Ishikawa (cell line): ENCODE results near the gene ACADVL.

ENCODE experiments used
- CEBPB ChIP-seq: IDR thresholded peaks from 2 replicates; pipeline ENCODE4 v1.6.1; 2012
- CREB1 ChIP-seq: IDR thresholded peaks from 2 replicates; pipeline ENCODE4 v1.6.1; 2012; ENCODE audit warnings: low read depth
- EGR1 ChIP-seq: IDR thresholded peaks from 2 replicates; pipeline ENCODE4 v1.6.1; 2012
- EP300 ChIP-seq: IDR thresholded peaks from 2 replicates; pipeline ENCODE4 v1.6.1; 2012; ENCODE audit warnings: borderline replicate concordance
- FOXM1 ChIP-seq: IDR thresholded peaks from 2 replicates; pipeline ENCODE4 v1.6.1; 2012; ENCODE audit warnings: low read depth, borderline replicate concordance
- NFIC ChIP-seq: IDR thresholded peaks from 2 replicates; pipeline ENCODE4 v1.6.1; 2012
- RAD21 ChIP-seq: IDR thresholded peaks from 2 replicates; pipeline ENCODE4 v1.6.1; 2012; ENCODE audit warnings: low read depth
- TAF1 ChIP-seq: IDR thresholded peaks from 2 replicates; pipeline ENCODE4 v1.6.1; 2012; ENCODE audit warnings: low read depth, mild to moderate bottlenecking
- TCF12 ChIP-seq: IDR thresholded peaks from 2 replicates; pipeline ENCODE4 v1.6.1; 2012; ENCODE audit warnings: low read depth
- TEAD4 ChIP-seq: IDR thresholded peaks from 2 replicates; pipeline ENCODE4 v1.6.1; 2012
- USF1 ChIP-seq: IDR thresholded peaks from 2 replicates; pipeline ENCODE4 v1.6.1; 2012
- YY1 ChIP-seq: IDR thresholded peaks from 2 replicates; pipeline ENCODE4 v1.6.1; 2012; ENCODE audit warnings: low read depth
- ZBTB7A ChIP-seq: IDR thresholded peaks from 2 replicates; pipeline ENCODE4 v1.6.1; 2012; ENCODE audit warnings: low read depth
- TF ChIP-seq, protein P1 (sequence below): IDR thresholded peaks from 2 replicates; pipeline ENCODE4 v1.6.1; 2012
- TF ChIP-seq, protein P2 (sequence below): IDR thresholded peaks from 2 replicates; pipeline ENCODE4 v1.6.1; 2012; ENCODE audit warnings: low read depth, mild to moderate bottlenecking

The ACADVL gene

DNA sequence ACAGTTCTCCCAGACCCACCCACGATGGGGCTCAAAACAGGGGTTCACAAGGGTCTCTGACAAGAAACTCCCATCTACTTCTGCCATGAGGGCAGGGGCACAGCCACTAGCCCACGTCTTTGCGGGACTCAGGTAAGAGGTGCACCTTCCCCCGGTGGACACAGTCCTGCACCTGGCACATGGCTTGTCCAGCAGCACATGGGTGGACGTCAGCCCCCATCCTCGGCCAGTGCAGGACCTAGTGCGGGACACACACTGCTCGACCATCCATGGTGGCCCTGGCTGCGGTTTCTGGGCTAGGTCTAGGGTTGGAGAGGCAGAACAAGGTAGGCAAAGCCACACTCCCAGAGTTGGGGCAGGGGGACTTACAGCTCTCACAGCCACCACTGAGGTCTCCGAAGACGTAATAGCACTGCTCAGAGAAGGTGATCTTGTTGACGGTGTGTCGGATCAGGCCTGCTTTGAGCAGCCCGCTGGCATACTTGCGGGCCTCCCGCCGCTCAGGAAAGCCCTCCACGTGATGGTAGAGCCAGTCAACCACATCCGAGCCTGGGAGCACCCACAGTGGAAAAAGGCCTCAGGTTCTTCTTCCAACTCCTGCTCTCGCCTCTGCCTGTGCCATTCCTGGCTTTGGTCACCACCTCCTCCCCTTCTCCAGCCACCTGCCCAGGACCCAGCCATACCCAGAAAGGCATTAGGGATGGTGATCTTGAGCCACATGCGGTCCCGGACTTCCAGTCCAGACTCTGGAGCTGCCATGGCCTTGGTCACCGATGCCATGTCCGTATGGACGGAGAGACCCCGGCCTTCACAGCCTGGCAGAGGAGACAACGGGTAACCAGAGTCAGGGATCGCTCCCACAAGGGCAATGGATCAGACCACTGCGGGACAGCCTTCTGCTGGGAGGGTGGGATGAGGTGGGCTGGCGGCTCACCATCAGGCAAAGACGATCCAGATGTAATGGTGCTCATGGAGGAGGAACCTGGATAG is 7.3 kb downstream of the ACADVL start:
- TF ChIP-seq CREB1, result no peak
- TF ChIP-seq EP300, result no peak
- no peak for TF ChIP-seq ZBTB7A
- TF ChIP-seq RAD21, result no peak
- no peak for TF ChIP-seq USF1
- TF ChIP-seq FOXM1, result no peak
- TF ChIP-seq TAF1, result no peak
- no peak for TF ChIP-seq TEAD4
- no peak for TF ChIP-seq YY1
- TF ChIP-seq EGR1, result no peak
- TF ChIP-seq NFIC, result no peak
- TF ChIP-seq, protein P1, sequence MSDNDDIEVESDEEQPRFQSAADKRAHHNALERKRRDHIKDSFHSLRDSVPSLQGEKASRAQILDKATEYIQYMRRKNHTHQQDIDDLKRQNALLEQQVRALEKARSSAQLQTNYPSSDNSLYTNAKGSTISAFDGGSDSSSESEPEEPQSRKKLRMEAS, result no peak
- TF ChIP-seq TCF12, result no peak
- no peak for TF ChIP-seq CEBPB
- TF ChIP-seq, protein P2, sequence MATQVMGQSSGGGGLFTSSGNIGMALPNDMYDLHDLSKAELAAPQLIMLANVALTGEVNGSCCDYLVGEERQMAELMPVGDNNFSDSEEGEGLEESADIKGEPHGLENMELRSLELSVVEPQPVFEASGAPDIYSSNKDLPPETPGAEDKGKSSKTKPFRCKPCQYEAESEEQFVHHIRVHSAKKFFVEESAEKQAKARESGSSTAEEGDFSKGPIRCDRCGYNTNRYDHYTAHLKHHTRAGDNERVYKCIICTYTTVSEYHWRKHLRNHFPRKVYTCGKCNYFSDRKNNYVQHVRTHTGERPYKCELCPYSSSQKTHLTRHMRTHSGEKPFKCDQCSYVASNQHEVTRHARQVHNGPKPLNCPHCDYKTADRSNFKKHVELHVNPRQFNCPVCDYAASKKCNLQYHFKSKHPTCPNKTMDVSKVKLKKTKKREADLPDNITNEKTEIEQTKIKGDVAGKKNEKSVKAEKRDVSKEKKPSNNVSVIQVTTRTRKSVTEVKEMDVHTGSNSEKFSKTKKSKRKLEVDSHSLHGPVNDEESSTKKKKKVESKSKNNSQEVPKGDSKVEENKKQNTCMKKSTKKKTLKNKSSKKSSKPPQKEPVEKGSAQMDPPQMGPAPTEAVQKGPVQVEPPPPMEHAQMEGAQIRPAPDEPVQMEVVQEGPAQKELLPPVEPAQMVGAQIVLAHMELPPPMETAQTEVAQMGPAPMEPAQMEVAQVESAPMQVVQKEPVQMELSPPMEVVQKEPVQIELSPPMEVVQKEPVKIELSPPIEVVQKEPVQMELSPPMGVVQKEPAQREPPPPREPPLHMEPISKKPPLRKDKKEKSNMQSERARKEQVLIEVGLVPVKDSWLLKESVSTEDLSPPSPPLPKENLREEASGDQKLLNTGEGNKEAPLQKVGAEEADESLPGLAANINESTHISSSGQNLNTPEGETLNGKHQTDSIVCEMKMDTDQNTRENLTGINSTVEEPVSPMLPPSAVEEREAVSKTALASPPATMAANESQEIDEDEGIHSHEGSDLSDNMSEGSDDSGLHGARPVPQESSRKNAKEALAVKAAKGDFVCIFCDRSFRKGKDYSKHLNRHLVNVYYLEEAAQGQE, result no peak

GRCh38 chr17:7228920-7229319 is 9.2 kb downstream of the ACADVL start:
- TF ChIP-seq, protein P1, result no peak
- no peak for TF ChIP-seq YY1
- no peak for TF ChIP-seq EP300
- TF ChIP-seq TAF1, result no peak
- TF ChIP-seq NFIC, result no peak
- TF ChIP-seq, protein P2, result no peak
- TF ChIP-seq USF1, result no peak

GRCh38 chr17:7229504-7229903 is 9.8 kb downstream of the ACADVL start:
- TF ChIP-seq CEBPB (no peak), EP300 (no peak), USF1 (no peak), RAD21 (no peak), TCF12 (no peak), NFIC (no peak), FOXM1 (no peak), ZBTB7A (no peak), EGR1 (no peak), CREB1 (no peak)
- TF ChIP-seq, protein P1, result no peak

GRCh38 chr17:7232114-7232513 is 12.4 kb downstream of the ACADVL start:
- TF ChIP-seq TEAD4, result no peak
- no peak for TF ChIP-seq TCF12
- TF ChIP-seq ZBTB7A, result no peak
- no peak for TF ChIP-seq TAF1
- TF ChIP-seq USF1, result no peak
- TF ChIP-seq FOXM1, result no peak
- no peak for TF ChIP-seq NFIC
- no peak for TF ChIP-seq CREB1
- no peak for TF ChIP-seq YY1
- TF ChIP-seq CEBPB, result no peak
- TF ChIP-seq, protein P2, result no peak
- no peak for TF ChIP-seq EP300
- TF ChIP-seq RAD21, result no peak
- TF ChIP-seq EGR1, result no peak
- TF ChIP-seq, protein P1, result no peak
